GM23338 (cell line): ENCODE data around the gene IMPG1.

Experiments
- CREB1 ChIP-seq: fragments of 250-450 bp; sonication (Bioruptor Pico); IDR thresholded peaks from 2 replicates; pipeline ENCODE4 v1.5.0; 2020; ENCODE audit warnings: low read depth, mild to moderate bottlenecking, moderate library complexity
- EZH2 ChIP-seq: fragments of 200-600 bp; sonication (generic); IDR thresholded peaks from one replicate; pipeline ENCODE4 v1.8.0; 2017; ENCODE audit warnings: antibody characterized with exemption, mild to moderate bottlenecking, low read depth; ENCODE audit not compliant: unreplicated experiment
- EZH2phosphoT487 ChIP-seq: fragments of 200-600 bp; sonication (generic); IDR thresholded peaks from one replicate; pipeline ENCODE4 v1.8.1; 2018; ENCODE audit warnings: antibody characterized with exemption; ENCODE audit not compliant: unreplicated experiment
- JUNB ChIP-seq: IDR thresholded peaks from one replicate; pipeline ENCODE4 v1.6.1; 2016; ENCODE audit warnings: antibody characterized with exemption; ENCODE audit not compliant: unreplicated experiment
- POLR2AphosphoS5 ChIP-seq: IDR thresholded peaks from 2 replicates; pipeline ENCODE4 v1.6.1; 2016; ENCODE audit warnings: antibody characterized with exemption, low read depth
- STAT1 ChIP-seq: IDR thresholded peaks from one replicate; pipeline ENCODE4 v1.6.1; 2016; ENCODE audit warnings: antibody characterized with exemption; ENCODE audit not compliant: unreplicated experiment
- ZNF331 ChIP-seq: fragments of 250-450 bp; sonication (Bioruptor Pico); IDR thresholded peaks from 2 replicates; pipeline ENCODE4 v1.5.0; 2020; ENCODE audit warnings: low read depth, mild to moderate bottlenecking, moderate library complexity
- TF ChIP-seq, protein P1 (sequence below), 2 experiments: fragments of 200-600 bp in 1 of 2; sonication (generic) in 1 of 2; conservative IDR thresholded peaks; 2 replicates each; pipeline versions ENCODE4 v1.5.1 to v1.6.1; 2016 to 2017; ENCODE audit warnings: antibody characterized with exemption in 2 of 2, low read depth in 2 of 2, mild to moderate bottlenecking in 2 of 2, moderate library complexity in 1 of 2
- TF ChIP-seq, protein P2 (sequence below): IDR thresholded peaks from 2 replicates; pipeline ENCODE4 v1.6.1; 2016; ENCODE audit warnings: antibody characterized with exemption
- TF ChIP-seq, protein P3 (sequence below): IDR thresholded peaks from one replicate; pipeline ENCODE4 v1.6.1; 2018; ENCODE audit warnings: antibody characterized with exemption; ENCODE audit not compliant: unreplicated experiment

DNA sequence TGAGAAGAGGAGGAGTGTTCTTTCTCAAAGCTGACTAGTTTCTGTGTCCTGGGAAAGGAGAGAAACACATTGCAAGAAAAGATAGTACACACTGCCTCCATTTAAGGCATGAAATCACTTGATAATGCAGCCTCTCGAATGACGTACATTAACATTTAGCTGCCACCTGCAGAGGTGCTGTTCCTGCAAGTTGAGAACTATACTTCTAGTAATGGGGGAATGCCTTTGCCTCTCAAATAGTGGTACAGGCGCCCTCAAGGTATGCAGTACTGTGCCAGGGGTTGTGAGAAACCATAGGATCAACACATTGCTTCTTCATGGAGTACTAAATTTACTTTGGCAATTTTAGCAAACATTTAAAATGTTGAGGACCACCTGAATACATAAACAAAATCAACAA lies 20.1 kb downstream of the IMPG1 start:
- no peak for TF ChIP-seq EZH2
- TF ChIP-seq, protein P1, sequence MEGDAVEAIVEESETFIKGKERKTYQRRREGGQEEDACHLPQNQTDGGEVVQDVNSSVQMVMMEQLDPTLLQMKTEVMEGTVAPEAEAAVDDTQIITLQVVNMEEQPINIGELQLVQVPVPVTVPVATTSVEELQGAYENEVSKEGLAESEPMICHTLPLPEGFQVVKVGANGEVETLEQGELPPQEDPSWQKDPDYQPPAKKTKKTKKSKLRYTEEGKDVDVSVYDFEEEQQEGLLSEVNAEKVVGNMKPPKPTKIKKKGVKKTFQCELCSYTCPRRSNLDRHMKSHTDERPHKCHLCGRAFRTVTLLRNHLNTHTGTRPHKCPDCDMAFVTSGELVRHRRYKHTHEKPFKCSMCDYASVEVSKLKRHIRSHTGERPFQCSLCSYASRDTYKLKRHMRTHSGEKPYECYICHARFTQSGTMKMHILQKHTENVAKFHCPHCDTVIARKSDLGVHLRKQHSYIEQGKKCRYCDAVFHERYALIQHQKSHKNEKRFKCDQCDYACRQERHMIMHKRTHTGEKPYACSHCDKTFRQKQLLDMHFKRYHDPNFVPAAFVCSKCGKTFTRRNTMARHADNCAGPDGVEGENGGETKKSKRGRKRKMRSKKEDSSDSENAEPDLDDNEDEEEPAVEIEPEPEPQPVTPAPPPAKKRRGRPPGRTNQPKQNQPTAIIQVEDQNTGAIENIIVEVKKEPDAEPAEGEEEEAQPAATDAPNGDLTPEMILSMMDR (conservative IDR thresholded peaks at IDR 0.05; ENCODE audit: low read depth in 2 of 2): no peak
- no peak for TF ChIP-seq EZH2phosphoT487
- no peak for TF ChIP-seq JUNB
- no peak for TF ChIP-seq ZNF331 (CRISPR knock-in tag)
- TF ChIP-seq, protein P2, sequence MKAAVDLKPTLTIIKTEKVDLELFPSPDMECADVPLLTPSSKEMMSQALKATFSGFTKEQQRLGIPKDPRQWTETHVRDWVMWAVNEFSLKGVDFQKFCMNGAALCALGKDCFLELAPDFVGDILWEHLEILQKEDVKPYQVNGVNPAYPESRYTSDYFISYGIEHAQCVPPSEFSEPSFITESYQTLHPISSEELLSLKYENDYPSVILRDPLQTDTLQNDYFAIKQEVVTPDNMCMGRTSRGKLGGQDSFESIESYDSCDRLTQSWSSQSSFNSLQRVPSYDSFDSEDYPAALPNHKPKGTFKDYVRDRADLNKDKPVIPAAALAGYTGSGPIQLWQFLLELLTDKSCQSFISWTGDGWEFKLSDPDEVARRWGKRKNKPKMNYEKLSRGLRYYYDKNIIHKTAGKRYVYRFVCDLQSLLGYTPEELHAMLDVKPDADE: no peak
- TF ChIP-seq POLR2AphosphoS5: no peak
- no peak for TF ChIP-seq CREB1 (CRISPR knock-in tag)
- TF ChIP-seq, protein P3, sequence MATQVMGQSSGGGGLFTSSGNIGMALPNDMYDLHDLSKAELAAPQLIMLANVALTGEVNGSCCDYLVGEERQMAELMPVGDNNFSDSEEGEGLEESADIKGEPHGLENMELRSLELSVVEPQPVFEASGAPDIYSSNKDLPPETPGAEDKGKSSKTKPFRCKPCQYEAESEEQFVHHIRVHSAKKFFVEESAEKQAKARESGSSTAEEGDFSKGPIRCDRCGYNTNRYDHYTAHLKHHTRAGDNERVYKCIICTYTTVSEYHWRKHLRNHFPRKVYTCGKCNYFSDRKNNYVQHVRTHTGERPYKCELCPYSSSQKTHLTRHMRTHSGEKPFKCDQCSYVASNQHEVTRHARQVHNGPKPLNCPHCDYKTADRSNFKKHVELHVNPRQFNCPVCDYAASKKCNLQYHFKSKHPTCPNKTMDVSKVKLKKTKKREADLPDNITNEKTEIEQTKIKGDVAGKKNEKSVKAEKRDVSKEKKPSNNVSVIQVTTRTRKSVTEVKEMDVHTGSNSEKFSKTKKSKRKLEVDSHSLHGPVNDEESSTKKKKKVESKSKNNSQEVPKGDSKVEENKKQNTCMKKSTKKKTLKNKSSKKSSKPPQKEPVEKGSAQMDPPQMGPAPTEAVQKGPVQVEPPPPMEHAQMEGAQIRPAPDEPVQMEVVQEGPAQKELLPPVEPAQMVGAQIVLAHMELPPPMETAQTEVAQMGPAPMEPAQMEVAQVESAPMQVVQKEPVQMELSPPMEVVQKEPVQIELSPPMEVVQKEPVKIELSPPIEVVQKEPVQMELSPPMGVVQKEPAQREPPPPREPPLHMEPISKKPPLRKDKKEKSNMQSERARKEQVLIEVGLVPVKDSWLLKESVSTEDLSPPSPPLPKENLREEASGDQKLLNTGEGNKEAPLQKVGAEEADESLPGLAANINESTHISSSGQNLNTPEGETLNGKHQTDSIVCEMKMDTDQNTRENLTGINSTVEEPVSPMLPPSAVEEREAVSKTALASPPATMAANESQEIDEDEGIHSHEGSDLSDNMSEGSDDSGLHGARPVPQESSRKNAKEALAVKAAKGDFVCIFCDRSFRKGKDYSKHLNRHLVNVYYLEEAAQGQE: no peak
- no peak for TF ChIP-seq STAT1
